GM12872 (cell line): ENCODE results near the gene CPNE6.

Experiments
- TF ChIP-seq, protein P1 (sequence below): IDR thresholded peaks from 3 replicates; pipeline ENCODE4 v1.5.1; 2011; ENCODE audit warnings: low read depth, mild to moderate bottlenecking, low read length, moderate library complexity; ENCODE audit not compliant: insufficient read depth

CPNE6 gene

GRCh38 chr14:24060443-24060842 lies 10.9 kb upstream of the CPNE6 start:
- TF ChIP-seq, protein P1, sequence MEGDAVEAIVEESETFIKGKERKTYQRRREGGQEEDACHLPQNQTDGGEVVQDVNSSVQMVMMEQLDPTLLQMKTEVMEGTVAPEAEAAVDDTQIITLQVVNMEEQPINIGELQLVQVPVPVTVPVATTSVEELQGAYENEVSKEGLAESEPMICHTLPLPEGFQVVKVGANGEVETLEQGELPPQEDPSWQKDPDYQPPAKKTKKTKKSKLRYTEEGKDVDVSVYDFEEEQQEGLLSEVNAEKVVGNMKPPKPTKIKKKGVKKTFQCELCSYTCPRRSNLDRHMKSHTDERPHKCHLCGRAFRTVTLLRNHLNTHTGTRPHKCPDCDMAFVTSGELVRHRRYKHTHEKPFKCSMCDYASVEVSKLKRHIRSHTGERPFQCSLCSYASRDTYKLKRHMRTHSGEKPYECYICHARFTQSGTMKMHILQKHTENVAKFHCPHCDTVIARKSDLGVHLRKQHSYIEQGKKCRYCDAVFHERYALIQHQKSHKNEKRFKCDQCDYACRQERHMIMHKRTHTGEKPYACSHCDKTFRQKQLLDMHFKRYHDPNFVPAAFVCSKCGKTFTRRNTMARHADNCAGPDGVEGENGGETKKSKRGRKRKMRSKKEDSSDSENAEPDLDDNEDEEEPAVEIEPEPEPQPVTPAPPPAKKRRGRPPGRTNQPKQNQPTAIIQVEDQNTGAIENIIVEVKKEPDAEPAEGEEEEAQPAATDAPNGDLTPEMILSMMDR = no peak

GRCh38 chr14:24060984-24061913 lies 10.1 kb upstream of the CPNE6 start:
- TF ChIP-seq, protein P1 = no peak

- TF ChIP-seq, protein P1 = no peak
These were observed 9.0 kb upstream of the CPNE6 start for GRCh38 chr14:24062216-24062980.

GRCh38 chr14:24063263-24063836 lies 8.0 kb upstream of the CPNE6 start:
- TF ChIP-seq, protein P1 = no peak

- TF ChIP-seq, protein P1 = no peak
These were observed 7.1 kb upstream of the CPNE6 start for GRCh38 chr14:24064091-24064795.

GRCh38 chr14:24064856-24065255 lies 6.5 kb upstream of the CPNE6 start:
- TF ChIP-seq, protein P1 = no peak
